ENCODE data around the gene PLCD3. TPM values are rescaled to one million over a fixed set of nuclear protein-coding genes. Genes with fewer than 3 reads are reported as not detected.
A peak's percentile ranks its signal among the peaks of the same experiment; 100 is the strongest.

PLCD3 gene
- total and polyA plus RNA-seq, 2 of the 13 experiments (the other 11 are each of a cell fraction or from before 2014, with no cell fraction given) = 11.3 to 39.1 TPM

GRCh38 chr17:45162025-45162687 lies 29.8 kb upstream of the PLCD3 start (continued):
- TF ChIP-seq DDIT3 (CRISPR knock-in tag; IDR thresholded peaks at IDR 0.05) (no peak), TARDBP (CRISPR knock-in tag; IDR thresholded peaks at IDR 0.05) (no peak), PRMT3 (CRISPR knock-in tag; IDR thresholded peaks at IDR 0.05; ENCODE audit: borderline replicate concordance, low read depth) (no peak), ZNF564 (CRISPR knock-in tag; IDR thresholded peaks at IDR 0.05) (no peak), GATAD1 (CRISPR knock-in tag; IDR thresholded peaks at IDR 0.05) (no peak), ZNF318 (CRISPR knock-in tag; IDR thresholded peaks at IDR 0.05) (no peak), ZNF326 (CRISPR knock-in tag; IDR thresholded peaks at IDR 0.05; ENCODE audit: borderline replicate concordance) (no peak), BCL3 (CRISPR knock-in tag; IDR thresholded peaks at IDR 0.05) (no peak; the same call in 1 of the 2 replicates), BRCA1 (CRISPR knock-in tag; IDR thresholded peaks at IDR 0.05) (no peak), ZBTB38 (CRISPR knock-in tag; IDR thresholded peaks at IDR 0.05) (no peak), ZKSCAN8 (CRISPR knock-in tag; IDR thresholded peaks at IDR 0.05; ENCODE audit: borderline replicate concordance) (no peak), ZNF790 (CRISPR knock-in tag; IDR thresholded peaks at IDR 0.05; ENCODE audit: borderline replicate concordance) (no peak), NFE2 (CRISPR knock-in tag; IDR thresholded peaks at IDR 0.05) (no peak), ZNF264 (CRISPR knock-in tag; IDR thresholded peaks at IDR 0.05) (no peak), FLYWCH1 (CRISPR knock-in tag; IDR thresholded peaks at IDR 0.05) (no peak), ZFP1 (CRISPR knock-in tag; IDR thresholded peaks at IDR 0.05) (no peak), SPEN (CRISPR knock-in tag; IDR thresholded peaks at IDR 0.05; ENCODE audit: low read depth) (no peak), ZNF205 (CRISPR knock-in tag; IDR thresholded peaks at IDR 0.05) (no peak; the same call in 1 of the 2 replicates), MEIS2 (CRISPR knock-in tag; IDR thresholded peaks at IDR 0.05) (peak; percentile 15; the same call in 1 of the 2 replicates), KDM6A (CRISPR knock-in tag; IDR thresholded peaks at IDR 0.05; ENCODE audit: low read depth) (no peak), XBP1 (CRISPR knock-in tag; IDR thresholded peaks at IDR 0.05) (no peak), HES4 (CRISPR knock-in tag; IDR thresholded peaks at IDR 0.05; ENCODE audit: borderline replicate concordance) (no peak; the same call in 1 of the 2 replicates), ZNF83 (CRISPR knock-in tag; IDR thresholded peaks at IDR 0.05; ENCODE audit: borderline replicate concordance) (no peak)
